Omental fat pad (tissue), 4 donors: ENCODE measurements around the gene TOR1A. TPM values are rescaled to one million over a fixed set of nuclear protein-coding genes. Genes with fewer than 3 reads are reported as not detected.

Experiments
- ATAC-seq: fragments of 150-250 bp; one replicate; pipeline ENCODE4 v1.9.1; 2016; ENCODE audit warnings: mild to moderate bottlenecking, moderate library complexity; ENCODE audit not compliant: low FRiP score
- DNase-seq: peaks from one replicate; pipeline ENCODE4 v3.0.0-alpha.2; 2019; ENCODE audit warnings: low spot score
- CTCF ChIP-seq, 3 donors: fragments of 450-650 bp; IDR thresholded peaks; one replicate each; pipeline ENCODE4 v1.5.1; 2016 to 2017; ENCODE audit warnings: antibody characterized with exemption in 3 of 3, mild to moderate bottlenecking in 3 of 3, moderate library complexity in 2 of 3
- total RNA-seq, 4 donors: library from RNA; depleted of rRNA; stranded (reverse); fragments of >200 nt; gene quantifications; one replicate each; pipeline ENCODE4 v1.1.0, GENCODE V29; 2016

The TOR1A gene
- total RNA-seq, 4 donors from 2014 or later: 37.4 to 62.6 (median 51.0) TPM

DNA sequence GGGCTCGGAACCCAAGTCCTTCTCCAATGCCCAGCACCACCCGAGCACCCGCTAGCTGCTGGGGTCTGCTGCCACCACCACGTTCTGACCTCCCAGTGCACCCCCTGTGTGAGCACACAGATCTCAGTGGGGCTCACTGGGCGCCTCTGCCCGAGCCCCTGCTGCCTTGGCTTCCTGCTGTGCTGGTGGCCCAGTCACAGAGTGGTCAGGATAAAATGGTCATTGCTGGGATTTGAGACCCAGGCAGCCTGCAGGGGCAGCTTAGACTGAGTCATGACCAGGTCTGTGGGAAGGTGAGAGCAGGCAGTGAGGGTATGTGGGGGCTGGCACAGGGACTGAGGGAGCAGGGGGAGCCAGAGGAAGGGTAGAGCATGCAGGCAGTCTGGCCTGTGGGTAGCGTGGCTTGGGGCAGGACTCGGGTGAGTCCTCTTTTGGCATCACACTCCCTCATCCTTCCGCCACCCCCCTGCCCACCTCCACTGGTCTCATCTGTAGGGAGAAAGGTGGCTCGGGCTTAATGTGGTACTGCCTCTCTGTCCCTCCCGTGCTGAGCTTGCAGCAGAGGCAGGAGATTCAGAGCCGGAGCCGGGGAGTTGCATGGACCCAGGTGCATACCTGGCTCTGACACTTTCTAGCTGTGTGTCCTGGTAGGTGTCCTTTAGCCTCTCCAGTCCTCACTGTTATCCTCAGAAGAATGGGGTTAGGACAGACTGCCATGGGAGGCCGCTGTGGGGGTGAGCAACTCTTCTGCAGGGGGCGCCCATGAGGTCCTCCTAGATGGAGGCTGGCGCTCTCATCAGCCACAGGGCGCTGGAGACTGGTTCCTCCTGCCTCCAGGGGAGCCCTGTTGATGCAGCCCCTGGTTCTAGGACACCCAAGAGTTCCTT lies 43.4 kb upstream of the TOR1A start:
- no peak for ATAC-seq
- TF ChIP-seq CTCF (IDR thresholded peaks at IDR 0.05): no peak
- no peak for DNase-seq

- DNase-seq (no peak), ATAC-seq (no peak)
- TF ChIP-seq CTCF (IDR thresholded peaks at IDR 0.05): no peak
These were observed 42.6 kb upstream of the TOR1A start for GRCh38 chr9:129866394-129867135.

GRCh38 chr9:129865668-129866320 lies 41.9 kb upstream of the TOR1A start:
- no peak for DNase-seq
- TF ChIP-seq CTCF (IDR thresholded peaks at IDR 0.05): no peak
- no peak for ATAC-seq

GRCh38 chr9:129864991-129865647 lies 41.2 kb upstream of the TOR1A start:
- ATAC-seq (no peak), DNase-seq (no peak)
- TF ChIP-seq CTCF (IDR thresholded peaks at IDR 0.05): no peak

GRCh38 chr9:129863059-129863690 lies 39.2 kb upstream of the TOR1A start:
- TF ChIP-seq CTCF (IDR thresholded peaks at IDR 0.05): no peak
- ATAC-seq (no peak), DNase-seq (no peak)

GRCh38 chr9:129861447-129861827 lies 37.5 kb upstream of the TOR1A start:
- DNase-seq (no peak), ATAC-seq (no peak)
- no peak for TF ChIP-seq CTCF (IDR thresholded peaks at IDR 0.05)
